ENCODE data around the gene MPLKIP. TPM values are rescaled to one million over a fixed set of nuclear protein-coding genes. Genes with fewer than 3 reads are reported as not detected.

MPLKIP gene
- total RNA-seq, result 6.3 and 28.0 TPM in 2 replicates

DNA sequence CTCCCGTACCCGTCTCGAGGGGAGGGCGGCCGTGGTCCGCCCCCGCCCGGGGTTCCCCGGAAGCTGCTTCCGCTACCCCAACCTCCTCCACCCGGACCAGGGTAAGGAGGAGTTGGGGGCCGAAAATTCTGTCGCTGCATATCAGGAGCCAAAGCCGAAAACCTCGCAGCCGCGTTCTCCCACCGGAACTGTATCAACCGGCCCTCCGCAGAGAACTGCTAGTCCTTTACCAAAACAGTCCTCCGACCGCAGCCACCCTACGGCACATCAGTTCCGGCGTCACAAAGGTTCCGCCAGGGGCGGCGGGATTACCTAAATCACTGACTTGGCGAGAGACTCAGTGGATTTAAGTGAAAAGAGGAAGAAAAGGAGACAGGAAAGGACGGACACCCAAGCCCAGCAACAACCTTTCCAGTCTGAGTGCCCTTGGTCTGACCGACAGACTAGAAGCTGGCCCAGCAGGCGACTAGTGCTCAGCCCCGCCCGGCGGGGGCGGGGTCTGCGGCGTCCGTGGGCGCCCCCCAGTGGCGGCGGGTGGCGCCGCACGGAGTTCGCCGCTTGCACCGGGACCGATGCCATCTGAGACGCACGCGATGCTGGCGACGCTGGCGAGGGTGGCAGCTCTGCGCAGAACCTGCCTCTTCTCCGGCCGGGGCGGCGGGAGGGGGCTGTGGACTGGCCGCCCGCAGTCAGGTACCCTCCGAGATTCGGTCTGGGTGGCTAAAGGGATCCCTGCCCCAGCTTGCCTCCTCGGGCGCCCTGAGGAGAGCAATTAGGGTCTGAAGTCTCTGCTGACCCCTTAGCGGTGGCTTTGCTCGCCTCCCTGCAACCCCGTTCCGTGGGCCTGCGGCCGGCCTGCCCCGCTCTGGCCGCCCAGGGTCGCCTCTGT lies at the start of gene MPLKIP, which contains the start of gene SUGCT:
TSS of gene MPLKIP (minus strand) at position 195 of the 889 bp plus-strand sequence. CDS start at position 140, 55 bp downstream.
TSS of gene SUGCT (plus strand) at position 578 of the 889 bp plus-strand sequence.

Small RNAs within 50 kb of the gene (small RNA-seq; reads per million reads assigned to genes)
- gene AC006023.1 (0.09 reads per million), gene AC006023.2 (not detected)

Other genes with a start within 250 kb of the MPLKIP start
- gene CDK13, start 184.4 kb downstream of the MPLKIP start, total RNA-seq, result 57.5 and 80.1 TPM in 2 replicates
- 2.4 and 3.1 TPM in 2 replicates for gene SUGCT, start 383 bp upstream of the MPLKIP start, total RNA-seq

Measured in placental epithelial cell (primary cell).